Dendritic cell treated with granulocyte-macrophage colony-stimulating factor and Interleukin-4, amounts not matched to agents 40 ng/mL and 50 ng/mL, for 4 days (primary cell): ENCODE measurements around the gene PALLD.

Experiments used
- H3K27ac Mint-ChIP-seq: one replicate; pipeline ENCODE4 v1.8.0; 2022; ENCODE audit warnings: mild to moderate bottlenecking, mixed read lengths
- H3K27me3 Mint-ChIP-seq: one replicate; pipeline ENCODE4 v1.8.0; 2022; ENCODE audit warnings: mild to moderate bottlenecking, mixed read lengths
- H3K36me3 Mint-ChIP-seq: one replicate; pipeline ENCODE4 v1.8.0; 2022; ENCODE audit warnings: low read depth, mixed read lengths
- H3K4me1 Mint-ChIP-seq: one replicate; pipeline ENCODE4 v1.8.0; 2022; ENCODE audit warnings: low read depth, mixed read lengths
- H3K4me3 Mint-ChIP-seq: one replicate; pipeline ENCODE4 v1.8.0; 2022; ENCODE audit warnings: mild to moderate bottlenecking, moderate library complexity, mixed read lengths
- H3K9me3 Mint-ChIP-seq: one replicate; pipeline ENCODE4 v1.8.0; 2022; ENCODE audit warnings: mixed read lengths
- intact Hi-C: fragments of 100-400 bp; cut with micrococcal nuclease; formaldehyde crosslinking; loops from one replicate; pipeline ENCODE4 v1.15.0; 2022

The PALLD gene

DNA sequence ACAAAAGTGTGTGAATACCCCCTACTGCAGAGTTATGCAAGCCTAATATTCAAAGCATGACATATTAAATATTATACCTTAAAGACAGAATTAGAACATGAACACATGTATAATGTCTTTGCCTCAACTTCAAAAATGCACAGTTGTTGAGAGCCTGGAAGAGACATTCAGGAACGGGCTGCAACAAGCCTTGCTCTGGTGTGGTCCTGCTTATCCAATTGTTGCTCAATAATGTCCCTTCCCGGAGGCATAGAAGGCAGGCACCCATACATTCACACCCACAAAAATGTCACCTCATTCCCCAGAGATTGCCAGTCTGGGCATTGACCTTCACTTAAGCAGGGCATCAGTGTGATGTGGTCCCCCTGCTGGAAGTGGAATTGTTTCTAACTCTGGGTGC lies 274.4 kb downstream of the PALLD start:
- Mint-ChIP-seq H3K4me1 (peaks cover 17% of the 10 kb centered on the region), H3K4me3 (no peak overlapping the region), H3K27me3 (peaks cover 23% of the 10 kb centered on the region), H3K9me3 (peaks cover 17% of the 10 kb centered on the region), H3K36me3 (peaks cover 7% of the 10 kb centered on the region), H3K27ac (no peak overlapping the region)
- intact Hi-C loops = no loop called here

GRCh38 chr4:168773388-168774195 lies 276.7 kb downstream of the PALLD start:
- H3K27ac Mint-ChIP-seq = no peak overlapping the region
- H3K27me3 Mint-ChIP-seq = peaks cover 13% of the 10 kb centered on the region
- H3K4me1 Mint-ChIP-seq = peaks cover 25% of the 10 kb centered on the region
- H3K9me3 Mint-ChIP-seq = peaks cover 31% of the 10 kb centered on the region
- intact Hi-C loops = no loop called here
- H3K4me3 Mint-ChIP-seq = no peak overlapping the region
- peaks cover 9% of the 10 kb centered on the region for H3K36me3 Mint-ChIP-seq

- Mint-ChIP-seq H3K4me3 (no peak overlapping the region), H3K9me3 (peaks cover 31% of the 10 kb centered on the region), H3K36me3 (peaks cover 9% of the 10 kb centered on the region), H3K4me1 (peaks cover 8% of the 10 kb centered on the region), H3K27ac (no peak overlapping the region), H3K27me3 (peaks cover 13% of the 10 kb centered on the region)
- intact Hi-C loops = no loop called here
Observed at GRCh38 chr4:168776382-168776781, 279.5 kb downstream of the PALLD start.

- peaks cover 13% of the 10 kb centered on the region for H3K4me1 Mint-ChIP-seq
- peaks cover 9% of the 10 kb centered on the region for H3K36me3 Mint-ChIP-seq
- no peak overlapping the region for H3K4me3 Mint-ChIP-seq
- H3K27me3 Mint-ChIP-seq = peaks cover 13% of the 10 kb centered on the region
- peak overlapping the region; percentile 18 for H3K27ac Mint-ChIP-seq
- peaks cover 31% of the 10 kb centered on the region for H3K9me3 Mint-ChIP-seq
- intact Hi-C loops = no loop called here
Observed at GRCh38 chr4:168777277-168777965, 280.6 kb downstream of the PALLD start.

DNA sequence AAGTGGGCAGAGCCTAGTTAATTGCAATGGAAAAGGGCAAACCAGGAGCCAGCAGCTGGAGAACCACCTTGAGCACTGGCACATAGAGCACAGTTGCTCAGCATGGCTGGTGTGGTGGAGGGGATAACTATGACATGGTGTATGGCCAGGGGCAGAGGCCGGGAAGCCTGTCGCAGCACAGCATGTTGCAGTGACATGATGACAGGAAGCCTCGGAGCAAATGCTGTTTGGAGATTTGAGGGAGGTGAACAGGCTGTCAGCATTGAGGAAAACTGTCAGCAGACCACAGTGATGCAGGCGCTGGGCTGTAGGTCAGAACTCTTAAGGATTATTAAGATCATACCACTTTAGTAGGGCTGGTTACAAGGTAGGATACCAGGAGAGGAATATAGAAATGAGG lies 284.5 kb downstream of the PALLD start:
- intact Hi-C loops = no loop called here
- H3K9me3 Mint-ChIP-seq = peaks cover 13% of the 10 kb centered on the region
- H3K27ac Mint-ChIP-seq = peak overlapping the region; percentile 23
- peaks cover under 1% of the 10 kb centered on the region for H3K36me3 Mint-ChIP-seq
- H3K4me1 Mint-ChIP-seq = peaks cover 18% of the 10 kb centered on the region
- H3K27me3 Mint-ChIP-seq = peaks cover 20% of the 10 kb centered on the region
- no peak overlapping the region for H3K4me3 Mint-ChIP-seq

GRCh38 chr4:168781926-168782325 lies 285.1 kb downstream of the PALLD start:
- H3K27ac Mint-ChIP-seq = no peak overlapping the region
- intact Hi-C loops = no loop called here
- H3K9me3 Mint-ChIP-seq = peaks cover 8% of the 10 kb centered on the region
- H3K4me1 Mint-ChIP-seq = peaks cover 18% of the 10 kb centered on the region
- H3K4me3 Mint-ChIP-seq = no peak overlapping the region
- no peaks in the 10 kb centered on the region for H3K36me3 Mint-ChIP-seq
- peaks cover 20% of the 10 kb centered on the region for H3K27me3 Mint-ChIP-seq

- Mint-ChIP-seq H3K27me3 (peaks cover 20% of the 10 kb centered on the region), H3K9me3 (peaks cover 2% of the 10 kb centered on the region), H3K4me3 (no peak overlapping the region), H3K36me3 (no peaks in the 10 kb centered on the region), H3K27ac (no peak overlapping the region), H3K4me1 (peaks cover 16% of the 10 kb centered on the region)
- intact Hi-C loops = no loop called here
Observed at GRCh38 chr4:168782439-168782838, 285.6 kb downstream of the PALLD start.

- H3K4me3 Mint-ChIP-seq = no peak overlapping the region
- no peaks in the 10 kb centered on the region for H3K9me3 Mint-ChIP-seq
- intact Hi-C loops = loop anchor here (5.0 kb wide), 1 partner anchor 48 kb away; no protein-coding TSS in a partner anchor
Observed at GRCh38 chr4:168784786-168785461, 288.1 kb downstream of the PALLD start.

GRCh38 chr4:168787334-168787733 lies 290.5 kb downstream of the PALLD start:
- H3K9me3 Mint-ChIP-seq = peaks cover 9% of the 10 kb centered on the region

More at GRCh38 chr4:168784786-168785461, 288.1 kb downstream of the PALLD start:
- H3K27me3 Mint-ChIP-seq = peaks cover 17% of the 10 kb centered on the region
- no peak overlapping the region for H3K27ac Mint-ChIP-seq
- H3K36me3 Mint-ChIP-seq = no peaks in the 10 kb centered on the region
- peaks cover 18% of the 10 kb centered on the region for H3K4me1 Mint-ChIP-seq

DNA sequence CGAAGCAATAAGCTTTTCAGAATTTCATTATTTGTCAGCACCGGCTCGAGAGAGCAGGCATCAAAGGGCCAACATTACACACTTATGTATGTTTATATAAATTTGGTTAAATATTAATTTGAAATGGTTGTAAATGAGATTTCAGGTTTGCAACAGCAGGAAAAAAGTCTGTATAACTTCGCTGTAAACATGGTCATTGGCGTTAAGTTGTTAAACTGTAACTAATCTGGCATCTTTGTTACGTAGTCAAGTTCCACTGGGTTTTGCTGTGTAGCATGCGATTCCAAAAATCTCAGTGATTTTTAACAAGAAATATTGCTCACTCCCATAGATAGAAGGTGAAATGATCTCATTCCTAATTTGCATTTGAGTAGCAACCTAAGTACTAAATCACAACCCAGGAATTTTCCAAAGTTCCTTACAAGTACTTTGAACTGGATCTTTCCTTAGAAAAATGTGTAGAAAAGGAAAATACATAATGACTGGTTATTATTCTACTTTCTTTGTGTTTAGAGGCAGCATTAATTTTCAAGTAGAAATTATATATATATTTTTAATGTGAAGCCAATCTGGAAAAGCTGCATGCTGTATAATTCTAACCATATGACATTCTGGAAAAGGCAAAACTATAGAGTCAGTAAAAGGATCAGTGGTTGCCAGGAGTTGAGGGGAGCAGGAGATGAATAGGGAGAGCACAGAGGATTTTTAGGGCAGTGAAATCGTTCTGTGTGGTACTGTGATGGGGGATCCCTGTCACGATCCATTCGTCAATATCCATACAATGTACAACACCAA lies 291.1 kb downstream of the PALLD start:
- intact Hi-C loops = loop anchor here (5.0 kb wide), 1 partner anchor 51 kb away; no protein-coding TSS in a partner anchor
- no peak overlapping the region for H3K4me3 Mint-ChIP-seq
- H3K9me3 Mint-ChIP-seq = peaks cover 9% of the 10 kb centered on the region
- H3K36me3 Mint-ChIP-seq = peaks cover 8% of the 10 kb centered on the region
- peaks cover 10% of the 10 kb centered on the region for H3K27me3 Mint-ChIP-seq
- peaks cover 30% of the 10 kb centered on the region for H3K4me1 Mint-ChIP-seq
- no peak overlapping the region for H3K27ac Mint-ChIP-seq

More at GRCh38 chr4:168787334-168787733, 290.5 kb downstream of the PALLD start:
- Mint-ChIP-seq H3K4me3 (no peak overlapping the region), H3K36me3 (peaks cover 8% of the 10 kb centered on the region), H3K27me3 (peaks cover 10% of the 10 kb centered on the region), H3K4me1 (peaks cover 30% of the 10 kb centered on the region), H3K27ac (no peak overlapping the region)
- intact Hi-C loops = loop anchor here (5.0 kb wide), 1 partner anchor 50 kb away; no protein-coding TSS in a partner anchor

- Mint-ChIP-seq H3K27me3 (no peaks in the 10 kb centered on the region), H3K4me3 (no peak overlapping the region), H3K9me3 (peaks cover 9% of the 10 kb centered on the region), H3K36me3 (peaks cover 8% of the 10 kb centered on the region), H3K27ac (peak overlapping the region; percentile 91), H3K4me1 (peaks cover 41% of the 10 kb centered on the region)
- intact Hi-C loops = no loop called here
Observed at GRCh38 chr4:168790898-168791297, 294.0 kb downstream of the PALLD start.

DNA sequence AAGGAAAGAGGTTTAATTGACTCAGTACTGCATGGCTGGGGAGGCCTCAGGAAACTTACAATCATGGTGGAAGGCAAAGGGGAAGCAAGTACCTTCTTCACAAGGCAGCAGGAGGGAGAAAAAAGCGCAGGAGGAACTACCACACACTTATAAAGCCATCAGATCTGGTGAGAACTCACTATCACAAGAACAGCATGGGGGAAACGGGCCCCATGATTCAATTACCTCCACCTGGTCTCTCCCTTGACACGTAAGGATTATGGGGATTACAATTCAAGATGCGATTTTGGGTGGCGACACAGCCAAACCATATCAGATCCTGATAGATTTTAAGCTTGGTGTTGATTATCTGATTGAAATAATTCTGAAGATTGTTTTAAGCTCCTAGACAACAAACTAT lies 294.5 kb downstream of the PALLD start:
- peaks cover 46% of the 10 kb centered on the region for H3K4me1 Mint-ChIP-seq
- no peaks in the 10 kb centered on the region for H3K27me3 Mint-ChIP-seq
- intact Hi-C loops = no loop called here
- H3K36me3 Mint-ChIP-seq = peaks cover 8% of the 10 kb centered on the region
- peaks cover 9% of the 10 kb centered on the region for H3K9me3 Mint-ChIP-seq
- no peak overlapping the region for H3K4me3 Mint-ChIP-seq
- peak overlapping the region; percentile 91 for H3K27ac Mint-ChIP-seq

DNA sequence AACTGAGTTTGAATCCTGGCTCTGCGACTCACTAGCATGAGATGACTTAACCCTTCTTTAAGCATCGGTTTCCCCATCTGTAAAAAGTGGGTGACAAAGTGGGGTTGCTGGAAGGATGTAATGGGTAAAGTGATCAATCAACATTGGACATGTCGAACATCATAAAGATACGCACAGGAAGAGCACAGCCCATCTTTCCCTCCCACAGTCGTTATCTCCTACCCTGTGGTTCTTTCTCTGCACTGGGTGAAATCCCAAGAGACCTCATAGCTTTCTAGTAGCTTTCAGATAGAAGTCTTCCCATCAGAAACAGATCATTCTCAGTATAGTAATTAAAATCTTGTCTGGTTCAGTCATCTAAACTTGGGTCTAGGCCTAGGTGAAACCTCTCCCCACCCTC lies 296.7 kb downstream of the PALLD start:
- Mint-ChIP-seq H3K4me3 (no peak overlapping the region), H3K9me3 (peaks cover 9% of the 10 kb centered on the region), H3K27me3 (no peaks in the 10 kb centered on the region), H3K36me3 (peaks cover 8% of the 10 kb centered on the region), H3K4me1 (peaks cover 61% of the 10 kb centered on the region), H3K27ac (no peak overlapping the region)
- intact Hi-C loops = no loop called here
